Embryonic facial prominence (tissue), 1 donor: Measurements from ENCODE around the gene ATP5F1E.
"Not testable (repeated sequence)": the region's sequence is repeated elsewhere in the genome, so short reads cannot be mapped to it uniquely, and the experiment has no call there.

ENCODE experiments used
- DNase-seq: peaks from one replicate; pipeline ENCODE4 v3.0.0-alpha.2; 2016; ENCODE audit errors: extremely low spot score

The ATP5F1E gene

DNA sequence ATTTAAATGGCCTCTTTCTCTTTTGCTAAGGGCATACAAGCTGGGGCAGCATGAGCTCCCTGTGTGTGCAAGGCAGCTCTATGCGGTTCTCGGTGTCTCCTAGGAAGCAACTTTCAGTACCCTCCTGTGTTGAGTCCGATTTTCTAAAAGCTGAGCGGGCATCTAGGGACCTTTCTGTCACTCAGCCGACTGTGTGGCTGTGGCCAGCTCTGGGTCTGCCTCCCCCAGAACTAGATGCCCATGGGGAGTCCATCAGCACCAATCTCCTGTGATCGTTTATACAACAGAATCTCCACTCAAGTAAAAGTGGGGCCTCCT, 43.6 kb downstream of the ATP5F1E start:
- no peak for DNase-seq

DNA sequence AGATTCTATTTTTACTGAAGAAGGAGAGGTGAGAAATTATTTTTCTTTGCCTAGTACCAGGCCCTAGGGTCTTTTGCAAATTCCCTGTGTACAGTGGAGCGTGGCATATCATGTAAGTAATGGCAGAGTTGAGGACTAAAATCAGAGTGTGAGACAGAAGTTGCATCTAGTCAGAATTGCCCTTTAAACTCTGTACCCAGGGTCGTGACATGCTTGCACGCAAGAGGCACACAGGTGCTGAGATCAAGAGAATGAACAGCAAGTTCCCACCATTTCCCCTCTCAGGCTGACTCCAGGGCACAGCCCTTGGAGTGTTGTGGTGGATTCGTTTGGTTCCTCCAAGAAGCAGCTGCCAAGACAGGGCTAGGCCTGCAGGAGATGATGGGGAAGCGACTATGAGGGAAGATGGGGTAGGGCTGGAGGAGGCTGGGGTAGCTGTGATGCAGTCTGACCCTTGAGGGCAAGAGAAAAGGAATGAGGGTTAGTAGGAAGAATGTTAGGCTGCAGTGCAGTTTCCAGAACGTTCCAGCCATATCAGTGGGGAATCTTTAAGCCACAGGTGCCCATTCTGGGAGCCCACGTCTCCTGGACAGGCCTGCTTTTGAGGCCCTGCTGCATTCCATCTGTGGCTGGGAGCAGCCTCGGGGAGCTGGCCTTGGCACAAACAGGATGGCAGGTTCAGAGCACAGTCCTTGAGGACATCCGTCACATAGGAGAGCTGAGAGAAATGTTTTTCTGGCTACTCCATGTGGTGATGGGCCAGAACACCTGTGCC, 44.2 kb downstream of the ATP5F1E start:
- no peak for DNase-seq

DNA sequence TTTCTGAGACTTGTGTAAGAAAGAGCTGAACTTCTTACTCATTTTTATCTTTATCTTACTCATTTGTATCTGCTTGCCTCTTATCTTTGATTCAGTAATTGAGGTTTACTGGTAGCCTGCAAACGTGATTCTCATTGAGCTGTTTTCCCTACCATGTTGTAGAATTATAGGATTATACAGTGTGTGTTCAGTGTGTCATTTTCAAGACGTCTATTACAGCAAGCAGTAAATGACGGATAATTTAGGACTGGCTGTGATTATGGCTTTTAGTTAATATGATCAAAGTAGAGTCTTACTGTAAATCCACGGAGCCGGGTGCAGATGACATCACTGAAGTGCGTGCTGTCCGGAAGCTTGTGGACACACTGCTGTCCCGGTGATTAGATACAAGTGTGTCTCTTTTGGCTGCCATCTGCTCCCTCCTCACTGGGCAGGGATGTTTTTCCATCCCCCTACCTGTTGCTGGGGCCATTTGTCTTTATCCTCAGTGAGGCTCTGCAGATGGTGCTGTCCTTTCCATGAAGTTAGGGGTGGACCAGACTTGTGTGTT, 45.1 kb downstream of the ATP5F1E start:
- no peak for DNase-seq

DNA sequence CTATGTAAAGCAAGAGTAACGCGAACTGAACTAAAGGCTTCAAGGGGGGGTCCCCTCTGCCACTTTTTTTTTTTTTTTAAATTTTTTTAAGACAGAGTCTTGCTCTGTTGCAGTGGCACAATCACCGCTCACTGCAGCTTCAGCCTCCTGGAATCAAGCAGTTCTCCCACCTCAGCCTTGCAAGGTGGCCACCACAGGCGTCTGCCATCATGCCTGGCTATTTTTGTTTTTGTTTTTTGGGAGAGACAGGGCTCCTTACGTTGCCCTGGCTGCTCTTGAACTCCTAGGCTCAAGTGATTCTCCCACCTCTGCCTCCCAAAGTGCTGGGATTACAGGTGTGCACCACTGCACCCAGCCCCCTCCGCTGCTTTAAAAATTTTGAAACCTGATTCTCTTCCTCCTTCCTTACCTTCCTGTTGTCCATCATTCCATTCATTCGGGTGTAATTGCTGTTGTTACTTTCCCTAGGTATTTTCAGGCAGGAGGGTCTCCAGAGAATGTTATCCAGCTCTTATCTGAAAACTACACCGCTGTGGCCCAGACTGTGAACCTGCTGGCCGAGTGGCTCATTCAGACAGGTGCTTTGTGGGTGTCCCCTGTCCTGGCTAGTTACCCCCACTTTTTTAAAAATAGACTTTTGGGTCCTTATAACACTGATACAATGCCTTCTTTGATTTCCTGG, 45.7 kb downstream of the ATP5F1E start:
- no peak for DNase-seq

DNA sequence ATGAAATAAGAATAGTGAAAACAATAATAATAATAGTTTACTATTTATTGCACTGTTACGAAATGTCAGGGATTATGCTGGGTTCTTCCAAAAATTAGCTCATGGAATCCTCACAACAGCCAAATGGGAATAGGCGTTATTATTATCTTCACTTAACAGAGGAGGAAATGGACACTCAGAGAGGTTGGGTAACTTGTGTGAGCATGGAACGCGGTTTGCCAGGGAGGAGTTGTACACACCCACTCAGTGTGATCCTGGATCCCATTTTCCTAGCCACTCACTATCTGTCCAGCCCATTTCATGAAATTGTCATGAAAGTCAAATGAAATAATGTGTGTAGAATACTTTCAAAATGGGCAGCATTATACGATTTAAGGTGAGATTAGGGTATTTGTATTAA, 46.5 kb downstream of the ATP5F1E start:
- DNase-seq = no peak

DNA sequence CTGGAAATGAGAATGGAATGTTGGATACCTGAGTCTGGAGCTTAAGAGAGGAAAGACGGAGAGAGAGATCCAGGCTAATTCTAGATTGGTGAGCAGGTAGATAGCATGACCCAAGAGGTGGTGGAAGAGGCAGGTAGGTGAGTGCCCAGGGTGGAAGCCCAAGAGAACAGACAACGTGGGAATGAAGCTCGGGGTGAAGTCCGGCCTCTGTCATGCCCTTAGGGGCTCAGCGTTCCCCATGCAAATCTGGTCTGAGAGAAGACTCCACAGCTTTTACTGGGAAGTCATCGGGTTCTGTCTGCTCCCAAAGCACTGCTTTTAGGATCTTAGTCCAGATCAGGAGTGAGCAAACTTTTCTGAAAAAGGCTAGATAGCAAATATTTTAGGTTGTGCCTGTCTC, 47.4 kb downstream of the ATP5F1E start:
- DNase-seq = no peak

DNA sequence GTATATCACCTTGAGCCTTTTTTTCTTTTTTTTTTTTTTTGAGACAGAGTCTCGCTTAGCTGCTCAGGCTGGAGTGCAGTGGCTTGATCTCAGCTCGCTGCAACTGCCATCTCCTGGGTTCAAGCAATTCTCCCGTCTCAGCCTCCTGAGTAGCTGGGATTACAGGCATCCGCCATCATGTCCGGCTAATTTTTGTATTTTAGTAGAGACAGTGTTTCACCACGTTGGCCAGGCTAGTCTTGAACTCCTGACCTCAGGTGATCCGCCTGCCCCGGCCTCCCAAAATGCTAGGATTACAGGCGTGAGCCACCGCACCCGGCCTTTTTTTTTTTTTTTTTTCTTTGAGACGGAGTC, 49.0 kb downstream of the ATP5F1E start:
- not testable (repeated sequence) for DNase-seq

DNA sequence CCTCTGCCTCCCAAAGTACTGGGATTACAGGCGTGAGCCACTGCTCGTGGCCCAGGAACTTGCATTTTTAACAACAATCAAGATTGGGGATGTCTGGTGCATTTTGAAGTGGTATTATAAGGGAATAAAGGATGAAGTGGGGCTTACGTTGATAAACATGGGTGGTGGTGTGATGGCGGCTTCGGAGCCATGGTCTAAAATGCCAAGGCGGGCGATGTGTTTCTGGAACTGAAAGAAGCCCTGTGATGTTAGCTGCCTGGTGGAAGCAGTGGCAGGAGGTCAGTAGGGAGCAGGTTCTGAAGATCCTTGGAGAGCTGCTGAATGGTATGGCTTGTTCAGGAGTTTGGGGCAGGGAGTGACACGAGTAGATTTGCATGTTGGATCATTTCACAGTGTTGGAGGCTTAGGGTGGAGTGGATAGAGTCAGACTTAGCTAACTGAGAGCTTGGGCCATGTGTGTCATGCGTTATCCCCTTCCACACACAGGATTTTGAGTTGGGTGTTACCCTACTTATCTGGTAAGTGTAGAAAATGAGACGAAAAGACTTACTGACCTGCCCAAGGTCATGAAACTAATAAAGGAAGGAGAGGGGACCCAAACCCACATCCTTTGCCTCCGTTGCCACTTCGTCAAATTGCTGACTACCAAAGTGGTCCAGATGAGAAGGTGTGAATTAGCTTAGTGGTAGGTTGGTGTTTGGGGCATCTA, 49.6 kb downstream of the ATP5F1E start:
- DNase-seq = no peak

DNA sequence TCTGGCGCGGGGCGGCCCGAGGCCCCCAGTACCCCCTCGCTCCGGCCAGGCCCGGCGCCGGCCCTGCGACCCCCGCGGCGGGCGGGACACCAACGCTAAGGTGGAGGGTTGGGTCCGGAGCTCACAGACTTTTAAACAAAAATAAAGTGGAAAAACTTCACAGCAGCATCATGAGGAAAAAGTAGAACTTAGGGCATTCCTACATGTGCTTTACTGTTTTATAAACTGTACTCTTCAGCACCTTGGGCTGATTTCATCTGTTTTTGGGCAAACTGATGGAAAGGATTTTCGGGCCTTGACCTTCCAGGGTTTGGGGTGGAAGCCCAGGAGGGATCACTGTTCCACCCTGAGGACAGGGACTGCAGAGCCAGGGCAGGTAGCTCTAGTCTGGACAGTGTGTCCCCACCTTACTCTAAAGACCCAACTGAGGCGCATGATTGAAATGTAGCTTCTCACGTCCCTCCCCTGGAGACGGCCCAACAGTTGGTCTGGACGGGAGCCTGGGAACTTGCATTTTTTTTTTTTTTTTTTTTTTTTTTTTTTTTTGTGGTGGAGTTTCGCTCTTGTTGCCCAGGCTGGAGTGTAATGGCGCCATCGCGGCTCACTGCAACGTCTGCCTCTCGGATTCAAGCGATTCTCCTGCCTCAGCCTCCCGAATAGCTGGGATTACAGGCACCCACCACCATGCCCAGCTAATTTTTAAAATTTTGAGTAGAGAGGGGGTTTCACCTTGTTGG, 50.3 kb downstream of the ATP5F1E start:
- no peak for DNase-seq

DNA sequence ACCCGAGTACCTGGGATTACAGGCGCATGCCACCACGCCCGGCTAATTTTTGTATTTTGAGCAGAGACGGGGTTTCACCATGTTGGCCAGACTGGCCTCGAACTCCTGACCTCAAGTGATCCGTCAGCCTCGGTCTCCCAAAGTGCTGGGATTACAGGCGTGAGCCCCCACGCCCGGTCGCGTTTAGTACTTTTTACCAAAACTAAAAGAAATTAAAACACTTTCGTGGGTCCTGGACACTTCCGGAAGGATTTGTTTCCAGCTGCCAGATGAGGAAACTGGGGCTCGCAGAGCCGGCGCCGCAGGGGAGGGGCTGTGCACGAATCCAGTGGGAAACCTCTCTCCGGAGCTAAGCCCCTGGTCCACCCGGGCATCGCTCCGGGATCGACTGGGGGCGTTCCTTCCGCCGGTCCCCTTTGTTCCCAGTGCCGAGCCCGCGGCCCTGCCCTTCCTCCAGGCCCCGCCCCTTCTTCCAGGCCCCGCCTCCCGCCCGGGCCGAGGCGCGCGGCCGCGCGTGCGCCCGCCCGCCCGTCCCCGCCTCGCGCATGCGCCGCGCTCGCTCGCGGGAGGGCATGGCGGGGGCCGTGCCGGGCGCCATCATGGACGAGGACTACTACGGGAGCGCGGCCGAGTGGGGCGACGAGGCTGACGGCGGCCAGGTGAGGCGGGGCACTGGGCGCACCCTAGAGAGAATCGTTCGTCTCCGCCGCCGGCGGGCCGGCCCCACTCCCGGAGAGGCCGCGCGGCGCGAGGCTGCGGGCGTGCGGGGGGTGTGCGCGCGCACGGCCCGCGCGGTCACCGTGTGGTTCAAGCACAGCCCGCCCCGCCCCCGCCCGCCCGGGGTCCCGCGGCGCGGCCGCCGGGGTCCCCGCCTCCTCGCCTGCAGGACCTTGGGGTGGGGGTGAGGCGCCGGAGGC, 51.2 kb downstream of the ATP5F1E start, which contains the start of gene NELFCD:
NELFCD (plus strand) TSS at position 546 of the 917 bp plus-strand sequence; CDS start at position 600, 54 bp downstream.
- peak; percentile 68 for DNase-seq

DNA sequence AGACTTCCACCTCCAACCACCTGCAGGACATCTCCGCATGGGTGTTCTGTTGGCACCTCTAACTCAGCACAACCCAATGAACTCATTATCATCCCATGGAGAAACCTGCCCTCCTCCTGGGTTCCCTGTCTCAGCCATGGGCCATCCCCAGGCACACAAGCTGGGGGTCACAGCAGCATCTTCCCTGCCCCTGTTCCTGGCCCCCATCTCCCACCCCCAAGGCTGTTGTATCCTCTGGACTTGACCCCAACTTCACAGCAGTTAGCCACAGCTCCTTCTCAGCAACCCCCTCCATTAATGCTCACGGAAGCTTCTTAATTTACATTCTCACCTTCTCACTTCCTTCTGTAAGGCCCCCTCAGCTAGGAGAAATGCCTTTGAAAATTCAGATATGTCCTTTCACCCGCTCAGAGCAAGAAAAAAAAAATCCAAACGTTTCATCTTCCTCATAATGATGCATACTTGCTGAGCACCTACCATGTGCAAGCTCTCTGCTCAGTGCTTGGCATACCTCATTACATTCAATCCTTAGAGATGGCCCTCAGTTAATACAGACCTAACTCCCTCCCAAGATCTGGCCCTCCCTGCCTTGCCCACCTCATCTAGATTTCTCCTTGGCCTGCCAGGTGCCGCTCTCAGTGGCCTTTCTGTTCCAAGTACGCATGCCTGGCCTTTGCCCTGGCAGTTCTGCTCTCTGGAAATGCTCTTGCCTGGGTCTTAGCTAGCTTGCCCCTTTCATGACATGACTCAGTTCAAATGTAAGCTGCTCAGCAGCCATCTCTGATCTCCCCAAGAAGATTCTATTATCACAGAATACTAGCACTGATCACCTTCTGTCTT, 53.6 kb downstream of the ATP5F1E start:
- no peak for DNase-seq

DNA sequence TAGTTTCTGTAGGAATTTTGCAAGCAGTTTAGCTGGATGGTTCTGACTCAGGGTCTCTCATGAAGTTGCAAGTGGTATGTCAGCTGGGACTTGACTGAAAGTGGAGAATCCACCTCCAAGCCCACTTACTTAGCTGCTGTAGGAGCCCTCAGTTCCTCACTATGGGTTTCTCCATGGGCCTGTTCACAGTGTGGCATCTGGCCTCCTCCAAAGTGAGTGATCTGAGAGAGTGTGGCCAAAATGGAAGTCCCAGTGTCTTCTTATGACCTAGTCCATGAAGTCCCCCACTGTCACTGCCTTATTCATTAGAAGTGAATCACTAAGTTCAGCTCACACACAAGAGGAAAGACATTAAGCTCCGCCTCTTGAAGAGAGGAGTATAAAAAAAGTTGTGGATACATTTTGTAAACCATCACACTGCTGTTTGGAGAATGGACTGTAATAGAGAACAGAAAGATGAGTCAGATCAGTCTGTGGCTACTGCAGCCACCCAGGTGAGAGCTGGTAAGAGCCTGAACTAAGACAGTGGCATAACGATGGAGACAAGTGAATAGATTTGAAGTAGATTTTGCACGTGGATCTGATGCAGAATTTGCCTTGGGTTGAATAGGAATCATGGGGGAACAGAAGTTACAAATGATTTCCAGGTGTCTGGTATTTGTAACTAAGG, 55.9 kb downstream of the ATP5F1E start:
- no peak for DNase-seq
